GM19463 (cell line): ENCODE results near the gene PIGB.
"Not testable (repeated sequence)": the region's sequence is repeated elsewhere in the genome, so short reads cannot be mapped to it uniquely, and the experiment has no call there.

Source experiments
- ATAC-seq: cut with Tn5 transposase; IDR thresholded peaks from one replicate; pipeline ENCODE4 v1.9.1; 2021; ENCODE audit warnings: mild to moderate bottlenecking, moderate library complexity; ENCODE audit not compliant: unreplicated experiment

Gene PIGB

GRCh38 chr15:55318588-55319494, at the start of gene PIGB, which contains the start of gene PIGBOS1:
TSS of gene PIGB (plus strand) at chr15:55319222. CDS start at chr15:55319251, 29 bp downstream.
TSS of gene PIGBOS1 (minus strand) at chr15:55319123. CDS start at chr15:55317792, 1,331 bp downstream.
- peak; percentile 91 for ATAC-seq

- no peak for ATAC-seq
These were observed 48.7 kb upstream of the PIGB start for GRCh38 chr15:55270291-55270690.

- ATAC-seq, result no peak
These were observed 42.7 kb upstream of the PIGB start for GRCh38 chr15:55276324-55276723.

- peak; percentile 40 for ATAC-seq
These were observed 41.9 kb upstream of the PIGB start for GRCh38 chr15:55277116-55277564.

GRCh38 chr15:55277715-55278114, 41.3 kb upstream of the PIGB start:
- no peak for ATAC-seq

GRCh38 chr15:55279100-55279745, 39.8 kb upstream of the PIGB start:
- ATAC-seq, result no peak

- peak; percentile 80 for ATAC-seq
These were observed 39.2 kb upstream of the PIGB start for GRCh38 chr15:55279746-55280351.

- ATAC-seq, result not testable (repeated sequence)
These were observed 38.4 kb upstream of the PIGB start for GRCh38 chr15:55280589-55280988.

GRCh38 chr15:55281517-55282228, 37.3 kb upstream of the PIGB start:
- ATAC-seq, result no peak

GRCh38 chr15:55282284-55282833, 36.7 kb upstream of the PIGB start:
- no peak for ATAC-seq

GRCh38 chr15:55283379-55284147, 35.5 kb upstream of the PIGB start:
- no peak for ATAC-seq

GRCh38 chr15:55284426-55284825, 34.6 kb upstream of the PIGB start:
- ATAC-seq, result no peak

GRCh38 chr15:55286442-55287189, 32.4 kb upstream of the PIGB start:
- ATAC-seq, result not testable (repeated sequence)

- no peak for ATAC-seq
These were observed 30.9 kb upstream of the PIGB start for GRCh38 chr15:55288006-55288717.

- peak; percentile 34 for ATAC-seq
These were observed 29.8 kb upstream of the PIGB start for GRCh38 chr15:55289011-55289745.

GRCh38 chr15:55289746-55290527, 29.1 kb upstream of the PIGB start, which contains the start of gene RAB27A:
TSS of gene RAB27A (minus strand) at chr15:55289813. CDS start at chr15:55234934, 54,879 bp downstream.
- peak; percentile 72 for ATAC-seq
